HepG2 (cell line): ENCODE data around the gene EMILIN3. TPM values are rescaled to one million over a fixed set of nuclear protein-coding genes. Genes with fewer than 3 reads are reported as not detected.

Experiments used
- CBX2 ChIP-seq, 2 experiments: fragments of 200-600 bp in 1 of 2; sonication (generic); formaldehyde crosslinking in 1 of 2; IDR thresholded peaks; 2 replicates each; pipeline versions ENCODE4 v1.7.0 to v1.8.1; 2018 to 2022; ENCODE audit warnings: low read depth in 2 of 2, low read length in 1 of 2, mild to moderate bottlenecking in 1 of 2, missing genetic modification reagents in 1 of 2
- CEBPG ChIP-seq: IDR thresholded peaks from 2 replicates; pipeline ENCODE4 v1.6.1; 2016
- LBX2 ChIP-seq: sonication (generic); formaldehyde crosslinking; IDR thresholded peaks from 2 replicates; pipeline ENCODE4 v1.5.0; 2020; ENCODE audit warnings: missing genetic modification reagents, mild to moderate bottlenecking, borderline replicate concordance
- MATR3 ChIP-seq: sonication (generic); formaldehyde crosslinking; IDR thresholded peaks from 2 replicates; pipeline ENCODE4 v1.4.0; 2020; ENCODE audit warnings: missing genetic modification reagents
- MTA3 ChIP-seq: sonication (generic); formaldehyde crosslinking; IDR thresholded peaks from 2 replicates; pipeline ENCODE4 v1.4.0; 2020; ENCODE audit warnings: missing genetic modification reagents
- MZF1 ChIP-seq: sonication (generic); formaldehyde crosslinking; IDR thresholded peaks from 2 replicates; pipeline ENCODE4 v1.8.1; 2023; ENCODE audit warnings: mild to moderate bottlenecking, missing genetic modification reagents, borderline replicate concordance
- NCOR1 ChIP-seq: fragments of 200-600 bp; sonication (generic); IDR thresholded peaks from 2 replicates; pipeline ENCODE4 v1.7.0; 2017; ENCODE audit warnings: antibody characterized with exemption, low read length, borderline replicate concordance
- NR1H2 ChIP-seq: sonication (generic); formaldehyde crosslinking; IDR thresholded peaks from 2 replicates; pipeline ENCODE4 v1.8.1; 2022; ENCODE audit warnings: low read depth, missing genetic modification reagents, borderline replicate concordance
- STAT6 ChIP-seq: sonication (generic); formaldehyde crosslinking; IDR thresholded peaks from 2 replicates; pipeline ENCODE4 v1.4.0; 2020; ENCODE audit warnings: missing genetic modification reagents, mild to moderate bottlenecking, borderline replicate concordance
- TEAD3 ChIP-seq: optimal IDR thresholded peaks from 2 replicates; pipeline ENCODE3; 2016; ENCODE audit warnings: borderline replicate concordance
- TFDP2 ChIP-seq: sonication (generic); formaldehyde crosslinking; IDR thresholded peaks from 2 replicates; pipeline ENCODE4 v1.4.0; 2020; ENCODE audit warnings: missing genetic modification reagents
- ZFP36 ChIP-seq: fragments of 150-350 bp; IDR thresholded peaks from 2 replicates; pipeline ENCODE4 v1.6.1; 2018; ENCODE audit warnings: borderline replicate concordance, low read length, low read depth; ENCODE audit not compliant: partially characterized antibody
- ZFP37 ChIP-seq: sonication (generic); formaldehyde crosslinking; IDR thresholded peaks from 2 replicates; pipeline ENCODE4 v1.4.0; 2020; ENCODE audit warnings: missing genetic modification reagents, borderline replicate concordance
- ZNF234 ChIP-seq: sonication (generic); formaldehyde crosslinking; conservative IDR thresholded peaks from 2 replicates; pipeline ENCODE4 v1.5.1; 2020; ENCODE audit warnings: mild to moderate bottlenecking, missing genetic modification reagents
- ZNF354B ChIP-seq: sonication (generic); formaldehyde crosslinking; IDR thresholded peaks from 2 replicates; pipeline ENCODE4 v1.8.0; 2022; ENCODE audit warnings: mild to moderate bottlenecking, missing genetic modification reagents
- ZNF414 ChIP-seq: sonication (generic); formaldehyde crosslinking; IDR thresholded peaks from 2 replicates; pipeline ENCODE4 v1.5.0; 2020; ENCODE audit warnings: missing genetic modification reagents
- ZNF432 ChIP-seq: sonication (generic); formaldehyde crosslinking; IDR thresholded peaks from 2 replicates; pipeline ENCODE4 v1.5.0; 2020; ENCODE audit warnings: missing genetic modification reagents, mild to moderate bottlenecking, borderline replicate concordance
- ZNF451 ChIP-seq: sonication (generic); formaldehyde crosslinking; IDR thresholded peaks from 2 replicates; pipeline ENCODE4 v1.5.0; 2020; ENCODE audit warnings: mild to moderate bottlenecking, missing genetic modification reagents
- ZNF510 ChIP-seq: sonication (generic); formaldehyde crosslinking; IDR thresholded peaks from 2 replicates; pipeline ENCODE4 v1.4.0; 2020; ENCODE audit warnings: low read depth, mild to moderate bottlenecking, missing genetic modification reagents
- ZNF605 ChIP-seq: sonication (generic); formaldehyde crosslinking; IDR thresholded peaks from 2 replicates; pipeline ENCODE4 v1.8.0; 2022; ENCODE audit warnings: mild to moderate bottlenecking, missing genetic modification reagents
- ZNF614 ChIP-seq: IDR thresholded peaks from 2 replicates; pipeline ENCODE4 v1.6.1; 2018; ENCODE audit warnings: missing biosample characterization, missing genetic modification reagents, inconsistent platforms, borderline replicate concordance
- ZNF724P ChIP-seq: sonication (generic); formaldehyde crosslinking; IDR thresholded peaks from 2 replicates; pipeline ENCODE4 v1.8.0; 2022; ENCODE audit warnings: missing genetic modification reagents, borderline replicate concordance
- ZNF766 ChIP-seq: sonication (generic); formaldehyde crosslinking; IDR thresholded peaks from 2 replicates; pipeline ENCODE4 v1.5.0; 2020; ENCODE audit warnings: missing genetic modification reagents, borderline replicate concordance
- polyA plus RNA-seq, 8 experiments: library from polyadenylated mRNA; depleted of rRNA in 3 of 8; stranded (reverse) in 7 of 8; unstranded in 1 of 8; fragments of >200 nt; fragmentation: Illumina TruSeq in 4 of 8; extraction: Trizol in 4 of 8; gene quantifications; 2 replicates each; pipeline versions ENCODE4 v1.2.1 to v1.2.3, GENCODE V29; 2011 to 2016; ENCODE audit warnings: low read depth in 4 of 8, missing spikeins in 1 of 8, mixed read lengths in 1 of 8; ENCODE audit not compliant: insufficient read depth in 1 of 8
- total RNA-seq, 5 experiments: library from RNA; depleted of rRNA; stranded (reverse); fragments of >200 nt; fragmentation: Illumina TruSeq; extraction: Trizol; gene quantifications; 2 replicates each; pipeline ENCODE4 v1.2.3, GENCODE V29; 2016; ENCODE audit warnings: low read depth in 1 of 5
- TF ChIP-seq, protein P1 (sequence below): sonication (generic); formaldehyde crosslinking; IDR thresholded peaks from 2 replicates; pipeline ENCODE4 v1.8.0; 2022; ENCODE audit warnings: mild to moderate bottlenecking, missing genetic modification reagents, borderline replicate concordance

The EMILIN3 gene
- total and polyA plus RNA-seq, 2 of the 13 experiments (the other 11 are each of a cell fraction or from before 2014, with no cell fraction given), result 0.25 to 0.29 TPM

- TF ChIP-seq TFDP2 (CRISPR knock-in tag) (peak; percentile 65), NCOR1 (no peak), CBX2 (IDR thresholded peaks at IDR 0.05; ENCODE audit: low read depth, low read length) (no peak), CBX2 (CRISPR knock-in tag; IDR thresholded peaks at IDR 0.05; ENCODE audit: low read depth) (no peak), ZNF614 (CRISPR knock-in tag) (peak; percentile 90; the same call in 1 of the 2 replicates), ZNF414 (CRISPR knock-in tag) (peak; percentile 92), STAT6 (CRISPR knock-in tag) (peak; percentile 87; the same call in 1 of the 2 replicates), ZNF432 (CRISPR knock-in tag) (no peak), NR1H2 (no peak), ZNF354B (CRISPR knock-in tag) (no peak), ZNF234 (CRISPR knock-in tag) (peak; percentile 83; the same call in 1 of the 2 replicates), ZFP36 (peak; percentile 69), ZNF766 (peak; percentile 24; the same call in 1 of the 2 replicates), ZFP37 (CRISPR knock-in tag) (no peak), MATR3 (CRISPR knock-in tag) (no peak), ZNF510 (CRISPR knock-in tag) (no peak), ZNF724P (CRISPR knock-in tag) (no peak), LBX2 (CRISPR knock-in tag) (peak; percentile 28; the same call in 1 of the 2 replicates), TEAD3 (CRISPR knock-in tag) (peak; percentile 89), MZF1 (CRISPR knock-in tag) (peak; percentile 57; the same call in 1 of the 2 replicates), MTA3 (CRISPR knock-in tag) (no peak), ZNF451 (CRISPR knock-in tag) (no peak; the same call in 1 of the 2 replicates), CEBPG (CRISPR knock-in tag) (peak; percentile 44), ZNF605 (CRISPR knock-in tag) (peak; percentile 89)
- TF ChIP-seq, protein P1, sequence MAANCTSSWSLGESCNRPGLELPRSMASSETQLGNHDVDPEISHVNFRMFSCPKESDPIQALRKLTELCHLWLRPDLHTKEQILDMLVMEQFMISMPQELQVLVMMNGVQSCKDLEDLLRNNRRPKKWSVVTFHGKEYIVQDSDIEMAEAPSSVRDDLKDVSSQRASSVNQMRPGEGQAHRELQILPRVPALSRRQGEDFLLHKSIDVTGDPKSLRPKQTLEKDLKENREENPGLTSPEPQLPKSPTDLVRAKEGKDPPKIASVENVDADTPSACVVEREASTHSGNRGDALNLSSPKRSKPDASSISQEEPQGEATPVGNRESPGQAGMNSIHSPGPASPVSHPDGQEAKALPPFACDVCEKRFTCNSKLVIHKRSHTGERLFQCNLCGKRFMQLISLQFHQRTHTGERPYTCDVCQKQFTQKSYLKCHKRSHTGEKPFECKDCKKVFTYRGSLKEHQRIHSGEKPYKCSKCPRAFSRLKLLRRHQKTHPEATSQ (CRISPR knock-in tag), result no peak; the same call in 1 of the 2 replicates
Measured at GRCh38 chr20:41339957-41340326, 26.7 kb downstream of the EMILIN3 start (continued).
